ENCODE data around the gene PRKG1.

- TF ChIP-seq CTCF (IDR thresholded peaks at IDR 0.05): no peak
- TF ChIP-seq POLR2A (IDR thresholded peaks at IDR 0.05): no peak
Measured at GRCh38 chr10:52276986-52277385, 1202.7 kb downstream of the PRKG1 start.
